HG02885 (cell line): ENCODE results near the gene ZBTB20.
"Not testable (repeated sequence)": the region's sequence is repeated elsewhere in the genome, so short reads cannot be mapped to it uniquely, and the experiment has no call there.

Experiments used
- ATAC-seq: cut with Tn5 transposase; IDR thresholded peaks from one replicate; pipeline ENCODE4 v1.9.1; 2021; ENCODE audit warnings: mild to moderate bottlenecking; ENCODE audit not compliant: unreplicated experiment, poor library complexity

ZBTB20 gene

GRCh38 chr3:114698146-114699105 is 448.7 kb downstream of the ZBTB20 start:
- no peak for ATAC-seq

- no peak for ATAC-seq
Observed at GRCh38 chr3:114697401-114697800, 449.7 kb downstream of the ZBTB20 start.

- ATAC-seq, result no peak
Observed at GRCh38 chr3:114694251-114694650, 452.8 kb downstream of the ZBTB20 start.

GRCh38 chr3:114691871-114692270 is 455.2 kb downstream of the ZBTB20 start:
- no peak for ATAC-seq

GRCh38 chr3:114690911-114691310 is 456.2 kb downstream of the ZBTB20 start:
- ATAC-seq, result no peak

- no peak for ATAC-seq
Observed at GRCh38 chr3:114687151-114687550, 459.9 kb downstream of the ZBTB20 start.

- no peak for ATAC-seq
Observed at GRCh38 chr3:114686621-114687020, 460.5 kb downstream of the ZBTB20 start.

GRCh38 chr3:114685161-114685560 is 461.9 kb downstream of the ZBTB20 start:
- ATAC-seq, result no peak

- ATAC-seq, result no peak
Observed at GRCh38 chr3:114680299-114680698, 466.8 kb downstream of the ZBTB20 start.

GRCh38 chr3:114679773-114680172 is 467.3 kb downstream of the ZBTB20 start:
- ATAC-seq, result not testable (repeated sequence)

GRCh38 chr3:114675104-114675503 is 472.0 kb downstream of the ZBTB20 start:
- ATAC-seq, result no peak

- no peak for ATAC-seq
Observed at GRCh38 chr3:114674036-114674435, 473.1 kb downstream of the ZBTB20 start.

- ATAC-seq, result no peak
Observed at GRCh38 chr3:114673481-114673880, 473.6 kb downstream of the ZBTB20 start.

GRCh38 chr3:114672692-114673447 is 474.2 kb downstream of the ZBTB20 start:
- ATAC-seq, result no peak

GRCh38 chr3:114671741-114672510 is 475.2 kb downstream of the ZBTB20 start:
- no peak for ATAC-seq

- no peak for ATAC-seq
Observed at GRCh38 chr3:114669614-114670013, 477.5 kb downstream of the ZBTB20 start.

- no peak for ATAC-seq
Observed at GRCh38 chr3:114668099-114668498, 479.0 kb downstream of the ZBTB20 start.

- ATAC-seq, result no peak
Observed at GRCh38 chr3:114666623-114667022, 480.5 kb downstream of the ZBTB20 start.

GRCh38 chr3:114664006-114664405 is 483.1 kb downstream of the ZBTB20 start:
- ATAC-seq, result no peak

GRCh38 chr3:114660808-114661207 is 486.3 kb downstream of the ZBTB20 start:
- ATAC-seq, result no peak

GRCh38 chr3:114660124-114660523 is 487.0 kb downstream of the ZBTB20 start:
- no peak for ATAC-seq
